PC-3 (cell line): ENCODE results near the gene LY6G5C.

Source experiments
- CTCF ChIP-seq: fragments of 300-600 bp; sonication (generic); conservative IDR thresholded peaks from 2 replicates; pipeline ENCODE4 v1.5.1; 2017; ENCODE audit warnings: antibody characterized with exemption, low read depth, mild to moderate bottlenecking, low read length
- EZH2phosphoT487 ChIP-seq: fragments of 300-600 bp; sonication (generic); IDR thresholded peaks from 2 replicates; pipeline ENCODE4 v1.6.1; 2018; ENCODE audit warnings: mild to moderate bottlenecking, antibody characterized with exemption, low read length, borderline replicate concordance

- TF ChIP-seq CTCF (no peak), EZH2phosphoT487 (no peak)
Observed at GRCh38 chr6:31692886-31693285, 12.0 kb upstream of the LY6G5C start.
